Measurements from ENCODE around the gene KRT3.

DNA sequence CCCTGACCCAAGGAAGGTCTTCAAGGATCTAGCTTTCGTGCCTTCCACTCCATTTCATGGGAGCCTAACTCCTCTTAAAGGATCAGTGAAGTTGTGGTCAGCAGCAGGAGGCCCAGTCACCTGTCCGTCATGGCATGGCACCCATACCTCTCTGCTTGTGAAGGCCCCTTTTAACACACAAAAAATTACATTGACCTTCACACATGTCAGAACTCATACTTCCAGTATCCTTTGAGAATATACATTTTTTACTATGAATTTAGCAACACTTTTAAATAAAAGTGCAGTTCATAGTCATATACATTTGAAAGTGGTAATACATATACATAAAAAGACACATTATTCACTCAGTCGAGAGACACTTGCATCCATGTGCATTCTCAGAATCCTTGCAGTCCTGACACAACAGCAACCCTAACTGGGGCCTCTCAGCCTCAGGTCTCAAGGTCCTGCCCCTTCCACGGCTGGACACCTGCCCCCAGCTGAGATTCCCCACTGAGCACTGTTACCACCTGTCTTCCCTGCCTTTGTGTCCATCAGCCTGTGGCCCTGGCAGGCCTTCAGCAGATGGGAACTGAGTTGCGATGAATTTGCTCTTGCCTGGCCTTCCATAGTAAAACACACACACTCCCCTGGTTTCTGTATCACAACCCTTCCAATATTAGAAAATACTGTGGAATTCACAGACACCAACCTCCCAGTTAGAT, 3.7 kb upstream of the KRT3 start:
- TF ChIP-seq POLR2AphosphoS5 (IDR thresholded peaks at IDR 0.05; ENCODE audit: low read depth, low read length) (no peak), SIN3A (IDR thresholded peaks at IDR 0.05; ENCODE audit: borderline replicate concordance, insufficient read depth, low read length) (no peak), TAF1 (IDR thresholded peaks at IDR 0.05; ENCODE audit: borderline replicate concordance, insufficient read depth, low read length) (no peak), FOXP2 (optimal IDR thresholded peaks at IDR 0.05; ENCODE audit: borderline replicate concordance, extremely low read depth, extremely low read length, insufficient read depth) (no peak)
- TF ChIP-seq, protein P1, sequence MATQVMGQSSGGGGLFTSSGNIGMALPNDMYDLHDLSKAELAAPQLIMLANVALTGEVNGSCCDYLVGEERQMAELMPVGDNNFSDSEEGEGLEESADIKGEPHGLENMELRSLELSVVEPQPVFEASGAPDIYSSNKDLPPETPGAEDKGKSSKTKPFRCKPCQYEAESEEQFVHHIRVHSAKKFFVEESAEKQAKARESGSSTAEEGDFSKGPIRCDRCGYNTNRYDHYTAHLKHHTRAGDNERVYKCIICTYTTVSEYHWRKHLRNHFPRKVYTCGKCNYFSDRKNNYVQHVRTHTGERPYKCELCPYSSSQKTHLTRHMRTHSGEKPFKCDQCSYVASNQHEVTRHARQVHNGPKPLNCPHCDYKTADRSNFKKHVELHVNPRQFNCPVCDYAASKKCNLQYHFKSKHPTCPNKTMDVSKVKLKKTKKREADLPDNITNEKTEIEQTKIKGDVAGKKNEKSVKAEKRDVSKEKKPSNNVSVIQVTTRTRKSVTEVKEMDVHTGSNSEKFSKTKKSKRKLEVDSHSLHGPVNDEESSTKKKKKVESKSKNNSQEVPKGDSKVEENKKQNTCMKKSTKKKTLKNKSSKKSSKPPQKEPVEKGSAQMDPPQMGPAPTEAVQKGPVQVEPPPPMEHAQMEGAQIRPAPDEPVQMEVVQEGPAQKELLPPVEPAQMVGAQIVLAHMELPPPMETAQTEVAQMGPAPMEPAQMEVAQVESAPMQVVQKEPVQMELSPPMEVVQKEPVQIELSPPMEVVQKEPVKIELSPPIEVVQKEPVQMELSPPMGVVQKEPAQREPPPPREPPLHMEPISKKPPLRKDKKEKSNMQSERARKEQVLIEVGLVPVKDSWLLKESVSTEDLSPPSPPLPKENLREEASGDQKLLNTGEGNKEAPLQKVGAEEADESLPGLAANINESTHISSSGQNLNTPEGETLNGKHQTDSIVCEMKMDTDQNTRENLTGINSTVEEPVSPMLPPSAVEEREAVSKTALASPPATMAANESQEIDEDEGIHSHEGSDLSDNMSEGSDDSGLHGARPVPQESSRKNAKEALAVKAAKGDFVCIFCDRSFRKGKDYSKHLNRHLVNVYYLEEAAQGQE (IDR thresholded peaks at IDR 0.05; ENCODE audit: insufficient read depth in 1 of 2, low read depth in 2 of 2, low read length in 2 of 2): no peak
